NB4 (cell line): ENCODE results near the gene MACROD2.

Experiments used
- CTCF ChIP-seq: IDR thresholded peaks from one replicate; pipeline ENCODE4 v1.5.1; 2012; ENCODE audit warnings: low read depth, low read length
- MAX ChIP-seq: IDR thresholded peaks from 2 replicates; pipeline ENCODE4 v1.6.1; 2011; ENCODE audit warnings: low read depth, low read length
- MYC ChIP-seq: IDR thresholded peaks from 2 replicates; pipeline ENCODE4 v1.6.1; 2011; ENCODE audit warnings: low read depth, low read length
- POLR2A ChIP-seq: IDR thresholded peaks from 2 replicates; pipeline ENCODE4 v1.6.1; 2011; ENCODE audit warnings: mild to moderate bottlenecking; ENCODE audit not compliant: insufficient read length; ENCODE audit errors: extremely low read depth

GRCh38 chr20:15535863-15536262, 1540.5 kb downstream of the MACROD2 start:
- TF ChIP-seq CTCF (no peak), MAX (no peak), POLR2A (no peak), MYC (no peak)
